IPS DF 4.7 (cell line): ENCODE measurements around the gene IBA57.

Source experiments
- DNase-seq: peaks from one replicate; pipeline ENCODE4 v3.0.0-alpha.2; 2013; ENCODE audit warnings: low spot score; ENCODE audit errors: extremely low read depth

The IBA57 gene

DNA sequence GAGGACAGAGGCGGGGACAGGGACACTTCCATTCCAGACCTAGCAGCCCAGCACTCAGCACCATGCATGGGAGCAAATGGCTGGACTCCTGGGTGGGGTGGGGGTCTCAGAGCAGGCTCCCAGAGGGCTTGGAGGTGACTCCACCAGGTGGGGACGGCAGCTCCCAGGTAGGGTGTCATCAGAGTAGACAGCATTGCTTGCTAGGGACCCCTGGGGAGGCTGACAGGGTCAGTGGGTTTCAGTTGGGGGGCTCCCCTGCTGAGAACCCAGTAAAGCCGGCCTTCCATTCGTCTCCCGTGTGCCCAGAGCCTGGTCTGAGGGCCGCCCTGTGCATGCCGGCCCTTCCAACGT is 20.6 kb upstream of the IBA57 start:
- DNase-seq: no peak

DNA sequence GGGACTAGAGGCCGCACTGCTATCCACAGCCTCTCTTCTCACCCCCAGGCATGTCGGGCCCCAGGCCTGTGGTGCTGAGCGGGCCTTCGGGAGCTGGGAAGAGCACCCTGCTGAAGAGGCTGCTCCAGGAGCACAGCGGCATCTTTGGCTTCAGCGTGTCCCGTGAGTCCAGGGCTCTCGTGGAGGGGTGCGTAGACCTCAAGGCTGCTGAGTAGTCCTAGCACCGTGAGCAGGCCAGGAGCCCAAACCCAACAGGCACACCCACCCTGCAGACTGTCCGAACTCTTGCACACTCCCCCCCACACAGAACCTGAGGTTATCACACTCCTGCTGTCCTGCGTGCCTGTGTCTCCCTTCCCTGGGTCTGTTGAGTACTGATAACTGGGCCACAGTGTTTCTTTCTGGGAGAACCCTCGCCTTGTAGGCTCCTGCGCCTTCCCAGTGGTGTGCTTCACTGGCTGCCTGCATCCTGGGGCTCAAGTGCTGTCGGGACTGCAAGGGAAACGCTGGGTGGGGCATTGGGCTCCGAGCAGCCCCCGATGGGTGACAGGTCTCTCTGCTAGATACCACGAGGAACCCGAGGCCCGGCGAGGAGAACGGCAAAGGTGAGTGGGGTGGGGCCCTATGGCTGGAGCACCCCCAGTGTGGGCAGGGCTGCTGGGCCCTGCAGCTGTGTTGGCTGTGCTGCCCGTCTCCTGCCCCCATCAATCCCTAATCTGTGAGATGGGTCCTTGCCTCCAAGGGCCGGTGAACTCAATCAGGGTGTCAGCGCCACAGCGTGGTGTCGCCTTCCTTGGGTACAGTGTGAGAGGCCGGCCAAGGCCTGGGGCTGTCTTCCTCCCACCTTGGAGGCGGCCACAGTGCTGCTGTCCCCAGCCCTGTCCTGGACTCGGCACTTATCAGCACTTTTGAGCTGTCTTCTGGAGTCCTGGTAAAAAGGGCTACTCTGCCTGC is 19.9 kb upstream of the IBA57 start:
- DNase-seq: no peak

DNA sequence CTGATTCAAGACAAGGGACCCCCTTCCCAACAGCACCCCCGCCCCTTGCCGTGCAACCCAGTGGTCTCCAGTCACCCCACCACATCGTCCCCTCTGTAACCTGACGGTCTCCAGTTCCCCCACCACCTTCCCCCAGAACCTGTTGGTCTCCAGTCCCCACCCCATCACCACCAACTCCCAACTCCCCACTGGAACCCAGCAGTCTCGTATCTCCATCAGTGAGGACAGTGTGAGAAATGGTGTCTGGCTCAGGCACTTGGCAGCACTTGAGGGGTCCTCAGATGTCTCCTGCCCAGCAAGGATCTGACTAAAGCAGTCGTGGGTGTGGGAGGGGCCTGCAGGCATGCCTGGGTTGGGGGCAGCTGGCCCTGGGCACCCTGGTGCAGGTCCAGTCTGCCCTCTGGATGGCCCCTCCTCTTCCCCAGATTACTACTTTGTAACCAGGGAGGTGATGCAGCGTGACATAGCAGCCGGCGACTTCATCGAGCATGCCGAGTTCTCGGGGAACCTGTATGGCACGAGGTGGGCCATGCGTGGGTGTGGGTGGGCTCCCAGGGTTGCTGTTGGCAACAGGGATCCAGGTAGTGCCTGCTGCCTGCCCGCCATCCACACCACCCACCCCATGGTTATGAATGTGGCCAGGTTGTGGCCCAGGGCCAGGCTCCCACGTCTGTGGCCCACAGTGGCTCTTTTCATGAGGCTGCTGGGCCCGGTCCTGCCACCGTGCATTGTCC is 19.0 kb upstream of the IBA57 start:
- DNase-seq: no peak

DNA sequence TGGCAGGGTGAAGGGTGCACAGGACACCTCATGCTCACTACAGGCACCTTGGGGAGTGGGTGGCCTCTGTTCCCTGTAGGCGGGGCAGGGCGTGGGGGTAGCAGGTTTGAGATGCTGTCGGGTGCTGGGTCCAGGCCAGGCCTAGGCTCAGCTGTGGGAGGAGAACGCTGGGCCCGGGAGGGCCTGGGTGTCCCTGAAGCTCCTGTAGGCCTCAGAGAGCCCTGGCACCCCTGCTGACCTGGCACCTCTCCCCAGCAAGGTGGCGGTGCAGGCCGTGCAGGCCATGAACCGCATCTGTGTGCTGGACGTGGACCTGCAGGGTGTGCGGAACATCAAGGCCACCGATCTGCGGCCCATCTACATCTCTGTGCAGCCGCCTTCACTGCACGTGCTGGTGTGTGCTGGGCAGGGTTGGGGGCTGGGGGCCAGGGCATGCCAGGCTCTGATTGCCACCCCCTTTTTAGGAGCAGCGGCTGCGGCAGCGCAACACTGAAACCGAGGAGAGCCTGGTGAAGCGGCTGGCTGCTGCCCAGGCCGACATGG is 18.4 kb upstream of the IBA57 start:
- DNase-seq: no peak

DNA sequence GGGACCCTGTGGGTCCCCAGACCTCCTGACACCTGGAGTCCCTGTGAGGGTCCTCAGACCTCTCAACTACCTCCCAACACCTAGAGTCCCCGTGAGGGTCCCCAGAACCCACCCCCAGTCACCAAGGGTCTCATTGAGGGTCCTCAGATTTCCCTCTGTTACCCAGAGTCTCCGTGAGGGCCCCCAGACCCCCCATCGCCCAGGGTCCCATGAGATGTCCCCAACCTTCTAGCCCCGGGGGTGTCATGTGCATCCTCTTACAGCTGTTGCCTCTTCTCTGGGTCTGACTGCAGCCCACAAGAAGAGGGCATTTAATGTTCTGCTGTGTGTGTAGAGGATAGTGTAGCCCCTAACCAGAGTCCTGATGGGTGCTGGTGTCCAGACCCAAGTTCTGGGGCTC is 17.8 kb upstream of the IBA57 start:
- DNase-seq: no peak

DNA sequence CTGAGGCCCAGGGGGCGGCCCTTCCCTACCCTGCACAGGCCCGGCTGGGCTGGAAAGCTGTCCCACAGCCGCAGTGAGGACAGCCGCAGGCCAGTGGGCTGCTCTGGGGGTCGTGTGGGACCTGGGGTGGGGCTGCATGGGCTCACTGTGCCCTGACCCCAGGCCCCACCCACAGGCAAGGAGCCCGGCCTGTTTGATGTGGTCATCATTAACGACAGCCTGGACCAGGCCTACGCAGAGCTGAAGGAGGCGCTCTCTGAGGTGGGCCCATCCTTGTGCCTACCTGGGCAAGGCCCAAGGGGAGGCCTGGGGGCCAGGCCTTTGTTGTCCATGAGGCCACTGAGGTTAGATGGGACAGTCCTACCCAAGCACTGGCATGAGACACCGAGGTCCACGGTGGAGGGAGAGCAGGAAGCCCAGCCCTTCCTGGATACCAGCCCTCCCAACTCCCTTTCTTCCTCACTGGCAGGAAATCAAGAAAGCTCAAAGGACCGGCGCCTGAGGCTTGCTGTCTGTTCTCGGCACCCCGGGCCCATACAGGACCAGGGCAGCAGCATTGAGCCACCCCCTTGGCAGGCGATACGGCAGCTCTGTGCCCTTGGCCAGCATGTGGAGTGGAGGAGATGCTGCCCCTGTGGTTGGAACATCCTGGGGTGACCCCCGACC is 17.3 kb upstream of the IBA57 start:
- no peak for DNase-seq

DNA sequence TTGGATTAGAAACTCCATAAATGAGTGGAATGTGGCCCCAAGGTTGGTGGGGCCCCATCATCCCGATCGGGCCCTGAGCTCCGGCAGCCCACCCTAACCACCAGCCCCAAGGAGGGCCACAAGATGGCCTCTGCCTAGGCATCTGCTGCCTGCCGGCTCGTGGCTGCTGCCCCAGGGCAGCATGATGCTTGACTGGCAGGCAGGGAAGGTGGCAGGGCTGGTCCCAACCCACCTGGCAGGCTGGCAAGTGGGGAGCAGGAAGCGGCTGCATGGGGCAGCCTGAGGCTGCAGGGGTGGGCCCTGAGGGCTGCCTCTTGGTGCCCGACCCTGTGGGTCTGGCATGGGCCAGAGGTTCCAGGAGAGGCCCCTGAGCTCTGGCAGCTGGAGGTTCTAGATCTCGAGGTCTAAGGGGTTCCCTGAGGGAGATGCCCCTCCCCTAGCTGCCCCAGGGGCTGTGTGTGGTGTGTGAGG is 16.6 kb upstream of the IBA57 start:
- DNase-seq: no peak

DNA sequence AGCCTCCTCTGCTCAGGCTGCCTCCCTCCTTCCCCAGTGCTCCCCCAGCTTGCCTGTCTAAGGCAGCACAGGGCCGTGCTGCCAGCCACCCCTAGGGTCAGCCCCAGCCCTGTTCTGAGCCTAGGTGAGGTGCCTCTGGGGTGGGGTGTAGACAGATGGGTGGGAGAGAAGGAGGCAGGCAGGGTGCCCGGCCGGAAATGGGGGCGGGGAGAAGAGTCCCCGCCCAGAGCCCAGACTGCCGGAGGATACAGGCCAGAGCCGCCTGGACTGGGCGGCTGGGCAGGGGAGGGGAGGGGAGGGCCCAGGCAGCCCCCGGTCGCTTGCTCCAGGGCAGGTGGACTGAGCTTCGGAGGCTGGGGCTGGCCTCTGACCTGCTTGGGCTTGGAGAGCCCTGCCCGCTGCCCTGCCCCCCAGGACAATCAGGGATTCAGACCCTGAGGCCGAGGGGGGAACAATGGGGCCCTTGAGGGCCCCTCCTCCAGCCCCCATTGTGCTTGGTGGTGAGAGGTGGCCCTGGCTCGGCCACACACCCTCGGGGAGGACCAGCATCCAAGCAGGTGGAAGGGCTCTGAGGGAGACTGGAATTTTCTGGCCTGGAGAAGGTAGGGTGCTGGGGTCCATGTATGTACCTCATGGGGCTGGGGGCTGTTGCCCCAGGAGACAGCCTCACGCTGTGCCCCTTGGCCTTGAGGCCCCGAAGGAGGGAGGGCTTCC is 16.0 kb upstream of the IBA57 start, which contains the start of gene GJC2:
Gene GJC2 (plus strand): TSS at position 525 of the 714 bp plus-strand sequence. CDS start 7,829 bp downstream, outside the sequence.
- no peak for DNase-seq

DNA sequence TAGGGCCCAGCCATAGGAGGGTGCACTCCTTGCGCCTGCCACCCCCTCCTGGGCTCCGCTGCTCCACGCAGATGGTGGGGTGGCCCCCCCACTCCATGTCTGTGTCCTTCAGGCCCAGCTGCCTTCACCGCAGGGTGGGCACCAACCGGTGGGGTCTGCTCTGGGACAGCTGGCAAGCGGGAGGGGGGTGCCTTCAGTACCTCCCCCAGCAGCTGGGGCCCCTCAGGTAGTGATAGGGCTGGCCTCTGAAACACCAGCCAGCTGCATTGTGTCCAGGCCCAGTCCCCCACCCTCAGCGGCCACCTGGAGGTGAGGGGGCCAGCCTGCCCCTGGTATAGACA is 15.5 kb upstream of the IBA57 start:
- no peak for DNase-seq

DNA sequence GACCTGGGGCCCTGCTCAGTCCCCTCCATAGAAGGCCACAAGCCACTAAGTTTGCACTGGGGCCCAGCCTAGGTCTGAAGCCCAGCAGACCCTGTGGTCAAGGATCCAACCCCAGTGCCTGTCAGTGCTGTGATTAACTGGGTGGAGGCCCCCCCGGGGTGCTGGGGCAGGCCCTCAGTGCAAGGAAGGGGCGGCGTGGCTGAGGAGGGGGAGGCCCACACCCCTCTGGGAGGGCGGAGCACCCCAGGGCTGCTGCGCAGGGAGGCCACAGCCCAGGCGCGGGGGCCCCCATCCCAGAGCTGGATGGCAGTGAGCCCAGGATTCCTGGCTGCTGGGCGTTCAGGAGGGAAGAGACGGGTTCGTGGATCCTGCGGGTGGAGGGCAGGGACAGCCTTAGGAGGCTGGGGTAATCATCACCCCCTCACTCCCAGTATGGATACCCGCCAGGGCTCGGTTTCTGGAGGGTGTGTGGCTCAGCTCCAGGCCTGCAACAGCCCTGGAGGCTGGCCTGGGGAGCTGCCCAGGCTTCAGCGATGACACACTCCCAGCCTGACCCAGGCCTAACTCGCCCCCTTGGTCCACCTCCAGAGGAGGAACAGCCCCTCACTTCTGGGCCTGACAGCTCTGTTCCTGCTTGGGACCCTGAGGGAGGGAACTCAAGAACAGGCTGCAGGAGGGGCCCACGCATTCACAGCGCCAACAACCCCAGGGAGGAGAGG is 15.0 kb upstream of the IBA57 start:
- no peak for DNase-seq

DNA sequence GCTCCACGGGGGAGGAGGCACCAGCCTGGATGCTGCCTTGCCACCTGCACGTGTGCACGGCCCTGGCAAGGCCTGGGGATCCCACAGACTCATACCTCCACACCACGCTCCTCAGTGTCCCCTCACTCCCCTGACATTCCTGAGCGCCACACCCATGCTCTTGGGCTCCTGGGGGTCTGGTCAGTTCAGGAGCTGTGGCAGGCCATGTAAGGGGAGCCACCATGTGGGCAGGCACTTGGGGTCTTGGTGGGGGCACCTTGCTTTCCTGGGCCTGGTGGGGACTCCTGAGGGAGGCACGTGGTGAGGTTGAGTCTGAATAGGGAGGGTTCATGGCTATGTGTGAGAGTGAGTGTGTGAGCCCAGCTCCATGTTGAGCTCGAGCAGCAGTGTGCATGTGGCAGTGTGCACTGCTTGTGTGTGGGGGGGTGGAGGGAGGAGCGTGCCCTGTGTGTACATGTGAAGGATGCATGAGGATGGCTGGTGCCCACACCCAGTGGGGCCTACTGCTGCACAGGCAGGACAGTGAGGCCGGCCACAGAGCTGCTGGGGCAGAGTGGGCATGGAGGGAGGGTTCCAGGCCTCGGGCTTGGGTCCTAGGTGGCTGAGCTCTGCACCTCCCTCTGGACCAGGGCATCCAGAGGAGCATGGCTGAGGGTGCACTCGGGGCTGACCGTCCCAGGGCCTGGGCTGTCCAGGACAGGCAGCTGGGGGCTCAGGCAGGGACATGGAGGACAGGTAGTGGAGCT is 14.3 kb upstream of the IBA57 start:
- no peak for DNase-seq

DNA sequence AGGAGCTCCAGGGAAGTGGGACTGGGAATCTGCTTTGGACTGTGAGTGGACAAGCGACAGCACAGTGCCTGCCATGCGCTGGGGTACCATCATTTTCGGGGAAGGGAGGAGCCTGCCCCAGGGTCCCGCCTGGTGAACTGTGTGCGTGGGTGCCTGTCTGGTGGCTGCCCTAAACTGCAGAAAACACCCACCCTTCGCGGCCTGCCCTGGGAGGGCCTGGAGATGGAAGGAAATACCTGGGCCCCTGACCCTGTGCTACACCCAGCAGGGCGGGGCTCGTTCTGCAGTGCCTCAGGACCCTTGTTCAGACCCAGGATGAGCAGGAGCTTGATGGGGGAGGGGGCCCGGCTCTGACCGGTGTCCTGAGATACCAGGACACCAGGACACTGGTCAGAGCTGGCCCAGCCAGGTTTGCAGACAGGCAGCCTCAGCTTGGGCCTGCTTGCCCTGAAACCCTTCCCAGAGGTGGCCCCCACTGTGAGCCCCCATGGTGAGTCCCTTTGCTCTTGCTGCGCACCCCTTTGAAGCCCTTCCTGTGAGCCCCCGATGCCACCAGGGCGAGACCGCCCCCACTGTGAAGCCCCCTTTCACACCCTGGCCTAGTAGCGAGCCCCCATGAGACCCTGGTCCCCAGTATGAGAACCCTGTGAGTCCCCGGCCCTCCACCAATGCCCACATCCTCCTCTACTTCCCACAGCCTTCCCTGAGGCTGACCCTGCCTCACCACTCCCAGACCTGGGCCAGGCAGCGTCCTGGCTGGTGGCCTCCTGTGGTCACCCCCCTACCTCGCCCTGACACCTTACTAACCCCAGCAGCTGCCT is 13.3 kb upstream of the IBA57 start:
- DNase-seq: no peak

DNA sequence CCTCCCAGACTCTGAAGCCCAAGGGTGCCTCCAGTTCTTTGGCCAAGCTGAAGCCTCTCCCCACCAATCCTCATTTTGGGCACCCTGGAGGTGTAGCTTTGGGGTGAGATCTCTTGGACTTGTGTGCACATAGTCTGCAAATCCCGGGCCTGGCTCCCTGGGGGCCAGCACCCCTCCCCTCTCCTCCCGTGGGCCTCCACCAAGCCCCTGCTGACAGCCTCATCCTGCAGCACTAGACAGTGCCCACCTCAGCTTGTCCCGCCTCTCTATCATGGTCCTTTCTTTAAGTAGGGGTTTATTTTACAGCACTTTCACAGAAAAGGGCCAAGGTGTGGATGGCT is 12.7 kb upstream of the IBA57 start:
- DNase-seq: no peak

DNA sequence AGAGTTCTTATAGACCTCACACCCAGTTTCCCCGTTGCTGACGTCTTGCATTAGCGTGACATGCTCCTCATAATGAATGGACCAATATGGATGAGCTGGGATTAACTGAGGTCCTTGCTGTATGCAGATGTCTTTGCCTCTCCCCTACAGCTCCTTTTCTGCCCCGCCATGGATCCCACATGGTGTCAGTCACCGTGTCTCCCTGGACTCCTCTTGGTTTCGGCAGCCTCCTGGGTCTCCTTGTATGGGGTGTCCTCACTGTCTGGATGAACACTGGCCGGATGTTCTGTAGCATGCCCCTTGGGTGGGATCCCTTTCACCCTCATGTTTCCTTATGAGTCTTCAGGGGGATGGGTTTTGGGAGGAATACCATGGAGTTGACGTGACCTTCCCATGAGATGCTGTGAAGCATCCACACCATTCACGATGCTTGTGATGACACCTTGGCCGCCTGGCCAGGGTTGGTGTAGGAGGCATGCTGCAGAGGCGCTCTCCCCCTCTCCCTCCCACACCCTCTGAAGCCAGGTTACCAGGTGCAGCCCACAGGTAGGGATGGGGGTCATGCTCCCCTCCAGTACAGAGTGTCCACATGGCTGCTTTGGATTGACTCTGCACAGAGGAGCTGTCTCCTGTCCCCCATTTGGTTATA is 11.5 kb upstream of the IBA57 start:
- DNase-seq: no peak

DNA sequence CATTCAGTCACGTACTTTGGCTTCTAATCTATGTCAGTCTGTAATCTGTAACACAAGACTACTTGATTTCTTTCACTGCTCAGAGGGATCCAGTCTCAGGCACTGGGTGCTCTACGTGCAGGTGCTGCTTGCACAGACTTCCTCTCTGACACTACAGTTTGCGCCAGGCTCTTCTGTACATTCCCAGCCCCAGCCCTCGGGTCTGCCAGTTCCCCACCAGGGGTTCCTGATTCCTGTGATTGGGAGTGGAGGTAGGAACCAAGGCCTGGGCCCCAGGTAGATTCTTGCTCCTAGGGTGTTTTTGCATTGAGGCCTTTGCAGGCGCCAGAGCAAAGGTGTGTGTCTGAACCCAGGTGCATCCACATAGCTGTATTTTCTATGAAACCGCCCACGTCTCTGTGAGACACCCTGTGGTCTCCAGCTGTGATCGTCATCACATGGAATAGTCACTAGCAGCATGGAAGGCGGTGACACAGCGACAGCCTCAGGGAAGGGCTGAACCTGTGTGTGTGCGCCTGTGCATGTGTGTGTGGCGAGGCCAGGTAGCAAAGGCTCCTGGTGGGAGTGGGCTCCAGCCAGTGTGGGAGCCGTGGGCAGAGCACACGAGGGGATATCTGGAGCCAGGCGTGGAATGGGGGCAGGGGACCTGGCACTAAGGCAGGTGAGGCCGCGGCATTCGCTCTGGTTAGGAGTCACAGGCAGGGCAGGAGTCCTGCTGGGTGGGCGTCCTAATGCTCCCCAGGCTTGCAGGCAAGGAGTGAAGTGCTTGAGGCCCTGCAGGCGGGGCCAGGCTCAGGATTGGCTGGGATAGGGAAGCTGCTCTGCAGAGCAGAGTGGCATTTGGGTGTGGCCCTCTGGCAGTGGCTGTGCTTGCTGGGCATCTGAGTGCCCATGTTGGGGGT is 10.7 kb upstream of the IBA57 start:
- DNase-seq: no peak

DNA sequence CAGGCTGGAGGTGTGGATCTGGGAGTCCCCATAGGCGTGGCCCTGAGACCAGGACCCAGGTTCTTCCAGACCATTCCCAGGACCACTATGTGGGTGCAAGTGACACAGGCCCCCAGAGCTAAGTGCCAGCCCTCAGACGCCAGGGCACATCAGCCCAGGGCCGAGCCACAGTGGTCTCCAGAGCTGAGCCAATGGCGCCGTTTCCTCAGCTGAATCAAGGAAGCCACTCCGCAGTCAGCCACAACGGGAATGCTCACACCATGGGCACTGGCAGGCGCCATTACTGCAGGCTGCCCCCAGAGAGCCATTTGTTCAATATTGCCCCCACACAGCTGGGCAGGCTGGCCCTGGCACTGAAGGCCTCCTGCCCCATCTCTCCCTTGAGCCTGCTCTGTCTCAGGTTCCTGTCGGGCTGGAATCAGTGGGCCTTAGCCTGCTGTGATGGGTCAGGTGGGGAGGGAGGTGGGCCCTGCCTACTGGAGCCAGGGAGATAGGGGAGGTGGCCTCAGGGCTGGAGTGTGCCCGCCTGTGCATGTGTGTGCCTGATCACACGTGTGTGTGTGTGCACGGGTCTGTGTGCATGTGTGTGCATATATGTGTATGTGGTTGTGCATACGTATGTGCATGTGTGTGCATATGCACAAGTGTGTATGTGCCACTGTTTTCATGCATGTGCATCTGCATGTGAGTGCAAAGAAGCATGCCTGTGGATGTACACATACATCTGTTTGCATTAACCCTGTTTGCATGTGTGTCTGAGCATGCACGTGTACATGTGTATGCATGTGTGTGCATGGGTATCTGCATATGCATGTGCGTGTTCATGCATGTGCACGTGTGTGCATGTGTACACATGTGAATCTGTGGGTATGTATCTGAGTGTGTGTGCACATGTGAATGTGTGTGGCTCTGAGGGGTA is 9.7 kb upstream of the IBA57 start:
- no peak for DNase-seq
